HepG2 (cell line): Measurements from ENCODE around the gene C19orf33. TPM values are rescaled to one million over a fixed set of nuclear protein-coding genes. Genes with fewer than 3 reads are reported as not detected.

Experiments
- ATAC-seq: fragments of 200-7000 bp; cut with Tn5 transposase; 3 replicates; pipeline ENCODE4 v1.9.1; 2020; ENCODE audit warnings: mild to moderate bottlenecking, moderate library complexity
- BruUV-seq: library from RNA; stranded (reverse); fragments of 400-500 nt; replicated peaks from 2 replicates; lab custom pipeline; 2021; lab: Mats Ljungman, UMichigan
- CTCF ChIA-PET: fragments of 300-600 bp; formaldehyde crosslinking; extraction: SDS; loops from one replicate; lab custom pipeline; 2021; ENCODE audit warnings: low total read pairs, inconsistent platforms, low intra/inter-chr PET ratio; lab: Yijun Ruan, JAX
- POLR2A ChIA-PET: fragments of 350-600 bp; sonication (Branson Sonifier 250); formaldehyde crosslinking; loops from one replicate; lab custom pipeline; 2020; ENCODE audit warnings: antibody characterized with exemption, inconsistent platforms; lab: Yijun Ruan, JAX
- DNase-seq: peaks from one replicate; pipeline ENCODE4 v3.0.0-alpha.2; 2015; ENCODE audit warnings: low spot score
- FAIRE-seq: peaks from 3 replicates; lab custom pipeline; 2011; peaks lifted over from hg19 to GRCh38; lab: Jason Lieb, UNC
- H2AFZ ChIP-seq: one replicate; pipeline ENCODE4 v1.6.1; 2011; ENCODE audit warnings: low read length, inconsistent platforms
- H3K27ac ChIP-seq: fragments of 300-600 bp; 3 replicates; pipeline ENCODE4 v1.8.0; 2011; ENCODE audit warnings: mixed run types, mild to moderate bottlenecking, mixed read lengths, low read length, inconsistent platforms; ENCODE audit not compliant: insufficient read depth; ENCODE audit errors: extremely low read length
- H3K27me3 ChIP-seq, 2 experiments: fragments of 200-600 bp in 1 of 2; 2 replicates in 1 of 2; 3 replicates in 1 of 2; pipeline versions ENCODE4 v1.6.0 to v1.8.0; 2011; ENCODE audit warnings: low read length in 2 of 2, mild to moderate bottlenecking in 2 of 2, moderate library complexity in 2 of 2, inconsistent platforms in 1 of 2; ENCODE audit not compliant: insufficient read depth in 2 of 2, control insufficient read depth in 1 of 2
- H3K36me3 ChIP-seq, 2 experiments: fragments of 200-600 bp in 1 of 2; replicated peaks in 1 of 2; 2 replicates in 1 of 2; 3 replicates in 1 of 2; pipeline versions ENCODE4 v1.5.1 to v1.8.0; 2011; ENCODE audit warnings: low read length in 2 of 2, inconsistent platforms in 1 of 2; ENCODE audit not compliant: insufficient read depth in 2 of 2, control insufficient read depth in 1 of 2
- H3K4me1 ChIP-seq: 2 replicates; pipeline ENCODE4 v1.5.1; 2012; ENCODE audit warnings: low read length, inconsistent platforms; ENCODE audit not compliant: insufficient read depth
- H3K4me2 ChIP-seq: 2 replicates; pipeline ENCODE4 v1.6.0; 2011; ENCODE audit warnings: low read depth, low read length, inconsistent platforms
- H3K4me3 ChIP-seq, 3 experiments: fragments of 200-600 bp in 1 of 3; sonication (generic), shearing (Covaris generic) in 1 of 3; replicated peaks in 1 of 3; 2 replicates each; pipeline ENCODE4 v1.5.1; 2011 to 2016; ENCODE audit warnings: low read length in 3 of 3, inconsistent platforms in 2 of 3, low read depth in 2 of 3, mild to moderate bottlenecking in 2 of 3, control low read depth in 1 of 3, mixed read lengths in 1 of 3; ENCODE audit not compliant: insufficient read depth in 1 of 3
- H3K79me2 ChIP-seq: one replicate; pipeline ENCODE4 v1.6.1; 2011; ENCODE audit warnings: low read length, inconsistent platforms; ENCODE audit not compliant: insufficient read depth
- H3K9ac ChIP-seq: 2 replicates; pipeline ENCODE4 v1.6.0; 2011; ENCODE audit warnings: mild to moderate bottlenecking, low read depth, low read length, inconsistent platforms; ENCODE audit not compliant: insufficient read depth
- H3K9me3 ChIP-seq: 2 replicates; pipeline ENCODE4 v1.5.1; 2012; ENCODE audit warnings: mild to moderate bottlenecking, low read length
- H4K20me1 ChIP-seq: 2 replicates; pipeline ENCODE4 v1.6.0; 2011; ENCODE audit warnings: inconsistent platforms, mild to moderate bottlenecking, low read length, moderate library complexity; ENCODE audit not compliant: insufficient read depth
- CERS6 ChIP-seq: sonication (generic); formaldehyde crosslinking; IDR thresholded peaks from 2 replicates; pipeline ENCODE4 v1.5.0; 2020; ENCODE audit warnings: missing genetic modification reagents
- FOXA1 ChIP-seq, 2 experiments: fragments of 450-650 bp in 1 of 2; sonication (generic) in 1 of 2; formaldehyde crosslinking in 1 of 2; IDR thresholded peaks; 2 replicates each; pipeline versions ENCODE4 v1.4.0 to v1.6.1; 2016 to 2020; ENCODE audit warnings: missing genetic modification reagents in 1 of 2
- GMEB1 ChIP-seq: sonication (generic); formaldehyde crosslinking; IDR thresholded peaks from 2 replicates; pipeline ENCODE4 v1.5.1; 2020; ENCODE audit warnings: missing genetic modification reagents, mild to moderate bottlenecking, borderline replicate concordance
- GPN1 ChIP-seq: sonication (generic); formaldehyde crosslinking; IDR thresholded peaks from 2 replicates; pipeline ENCODE4 v1.5.1; 2020; ENCODE audit warnings: missing genetic modification reagents, borderline replicate concordance
- HDAC1 ChIP-seq: sonication (generic); formaldehyde crosslinking; IDR thresholded peaks from 2 replicates; pipeline ENCODE4 v1.5.1; 2020; ENCODE audit warnings: mild to moderate bottlenecking, missing genetic modification reagents
- MAF1 ChIP-seq: sonication (generic); formaldehyde crosslinking; IDR thresholded peaks from 2 replicates; pipeline ENCODE4 v1.5.0; 2020; ENCODE audit warnings: missing genetic modification reagents, borderline replicate concordance
- PHB2 ChIP-seq: fragments of 450-650 bp; IDR thresholded peaks from 2 replicates; pipeline ENCODE4 v1.6.1; 2018; ENCODE audit not compliant: partially characterized antibody
- PRDM10 ChIP-seq: sonication (generic); formaldehyde crosslinking; IDR thresholded peaks from 2 replicates; pipeline ENCODE4 v1.4.0; 2020; ENCODE audit warnings: low read depth, missing genetic modification reagents
- RARA ChIP-seq: IDR thresholded peaks from 2 replicates; pipeline ENCODE4 v1.6.1; 2016; ENCODE audit warnings: missing genetic modification reagents, missing compliant biosample characterization
- REL ChIP-seq: sonication (generic); formaldehyde crosslinking; conservative IDR thresholded peaks from 2 replicates; pipeline ENCODE4 v1.8.0; 2022; ENCODE audit warnings: mild to moderate bottlenecking, missing genetic modification reagents, moderate library complexity
- SP4 ChIP-seq: sonication (generic); formaldehyde crosslinking; IDR thresholded peaks from 2 replicates; pipeline ENCODE4 v1.8.1; 2023; ENCODE audit warnings: mild to moderate bottlenecking, missing genetic modification reagents
- TOPORS ChIP-seq: sonication (generic); formaldehyde crosslinking; IDR thresholded peaks from 2 replicates; pipeline ENCODE4 v1.8.0; 2023; ENCODE audit warnings: mild to moderate bottlenecking, missing genetic modification reagents
- ZNF160 ChIP-seq: sonication (generic); formaldehyde crosslinking; IDR thresholded peaks from 2 replicates; pipeline ENCODE4 v1.8.0; 2022; ENCODE audit warnings: mild to moderate bottlenecking, inconsistent platforms, missing genetic modification reagents
- ZNF232 ChIP-seq: sonication (generic); formaldehyde crosslinking; IDR thresholded peaks from 2 replicates; pipeline ENCODE4 v1.4.0; 2020; ENCODE audit warnings: missing genetic modification reagents, borderline replicate concordance
- ZNF7 ChIP-seq: IDR thresholded peaks from 2 replicates; pipeline ENCODE4 v1.6.1; 2016; ENCODE audit warnings: missing biosample characterization, missing genetic modification reagents
- ZNF740 ChIP-seq: sonication (generic); formaldehyde crosslinking; IDR thresholded peaks from 2 replicates; pipeline ENCODE4 v1.4.0; 2020; ENCODE audit warnings: missing genetic modification reagents
- ZNF746 ChIP-seq: sonication (generic); formaldehyde crosslinking; IDR thresholded peaks from 2 replicates; pipeline ENCODE4 v1.8.0; 2022; ENCODE audit warnings: mild to moderate bottlenecking, missing genetic modification reagents
- ZNF788 ChIP-seq: sonication (generic); formaldehyde crosslinking; IDR thresholded peaks from 2 replicates; pipeline ENCODE4 v1.5.0; 2020; ENCODE audit warnings: mild to moderate bottlenecking, missing genetic modification reagents, borderline replicate concordance
- WGBS: methylation state at CpG from one replicate; pipeline ENCODE4 v1.1.6; 2017; ENCODE audit warnings: low lambda C conversion rate; 5-methylcytosine and 5-hydroxymethylcytosine counted together
- in situ Hi-C: cut with HindIII; loops from 2 replicates; pipeline ENCODE4 v1.10.0; 2017; ENCODE audit warnings: low pct_unique_long_range_greater_than_20kb; ENCODE audit not compliant: extremely low pct_ligation_motif_present
- intact Hi-C: fragments of 100-400 bp; cut with micrococcal nuclease; formaldehyde crosslinking; loops from one replicate; pipeline ENCODE4 v1.10.0; 2022; ENCODE audit not compliant: unreplicated experiment
- polyA plus RNA-seq, 8 experiments: library from polyadenylated mRNA; depleted of rRNA in 3 of 8; stranded (reverse) in 7 of 8; unstranded in 1 of 8; fragments of >200 nt; fragmentation: Illumina TruSeq in 4 of 8; extraction: Trizol in 4 of 8; gene quantifications; 2 replicates each; pipeline versions ENCODE4 v1.2.1 to v1.2.3, GENCODE V29; 2011 to 2016; ENCODE audit warnings: low read depth in 4 of 8, missing spikeins in 1 of 8, mixed read lengths in 1 of 8; ENCODE audit not compliant: insufficient read depth in 1 of 8
- total RNA-seq, 5 experiments: library from RNA; depleted of rRNA; stranded (reverse); fragments of >200 nt; fragmentation: Illumina TruSeq; extraction: Trizol; gene quantifications; 2 replicates each; pipeline ENCODE4 v1.2.3, GENCODE V29; 2016; ENCODE audit warnings: low read depth in 1 of 5

The C19orf33 gene
- total and polyA plus RNA-seq, 2 of the 13 experiments (the other 11 are each of a cell fraction or from before 2014, with no cell fraction given): 2.5 to 3.3 TPM

- peaks cover 37% of the 10 kb centered on the region for H3K4me1 ChIP-seq
- CTCF ChIA-PET: no interaction called here
- no peak for TF ChIP-seq REL
- TF ChIP-seq GMEB1 (CRISPR knock-in tag): no peak
- no peak for TF ChIP-seq FOXA1 (IDR thresholded peaks at IDR 0.05)
- TF ChIP-seq FOXA1 (CRISPR knock-in tag; IDR thresholded peaks at IDR 0.05): no peak
- no peak for TF ChIP-seq ZNF740 (CRISPR knock-in tag)
- no peak for TF ChIP-seq TOPORS (CRISPR knock-in tag)
- TF ChIP-seq ZNF788 (CRISPR knock-in tag): 0 out of 2 replicates have a peak, but pooled peaks have one; percentile 14
- no peak for TF ChIP-seq MAF1 (CRISPR knock-in tag)
- TF ChIP-seq PHB2: no peak
- TF ChIP-seq CERS6 (CRISPR knock-in tag): no peak
- peak; percentile 39; the same call in 1 of the 2 replicates for TF ChIP-seq SP4 (CRISPR knock-in tag)
- TF ChIP-seq ZNF7 (CRISPR knock-in tag): no peak
- peak; percentile 60; the same call in 1 of the 2 replicates for TF ChIP-seq HDAC1 (CRISPR knock-in tag)
- TF ChIP-seq GPN1: no peak
- 0 out of 2 replicates have a peak, but pooled peaks have one; percentile 33 for TF ChIP-seq ZNF160
- TF ChIP-seq RARA (CRISPR knock-in tag): peak; percentile 39; the same call in 1 of the 2 replicates
- TF ChIP-seq PRDM10 (CRISPR knock-in tag): no peak
- no peak for TF ChIP-seq ZNF232 (CRISPR knock-in tag)
- peak; percentile 38; the same call in 1 of the 2 replicates for TF ChIP-seq ZNF746 (CRISPR knock-in tag)
Measured at GRCh38 chr19:38304352-38304865, 358 bp downstream of the C19orf33 start.

More at GRCh38 chr19:38304352-38304865, 358 bp downstream of the C19orf33 start:
- intact Hi-C loops: no loop called here
- H3K27ac ChIP-seq: peak overlapping the region; percentile 58
- no peak for FAIRE-seq
- WGBS: 50% methylated on average over 6 of the region's 27 CpGs
- peaks cover 1 to 6% of the 10 kb centered on the region in 2 experiments; a peak in 3 of 5 replicates for H3K36me3 ChIP-seq
- H2AFZ ChIP-seq: no peak overlapping the region
- H3K9ac ChIP-seq: 0 out of 2 replicates have a peak overlapping the region, but pooled peaks have one; percentile 7
- TSS peak; percentile 65 for BruUV-seq
- H3K4me2 ChIP-seq: peak overlapping the region; percentile 66
- H4K20me1 ChIP-seq: no peaks in the 10 kb centered on the region
- no peaks in the 10 kb centered on the region for H3K9me3 ChIP-seq
- no peak for DNase-seq
- no peaks in the 10 kb centered on the region for H3K27me3 ChIP-seq
- in situ Hi-C loops: no loop called here
- peak overlapping the region; percentile 17 to 60 (median 26); a peak in 4 of 6 replicates for H3K4me3 ChIP-seq
- H3K79me2 ChIP-seq: no peaks in the 10 kb centered on the region
- peak; percentile 15 for ATAC-seq
- POLR2A ChIA-PET: interaction anchor here (1.1 to 1.9 kb wide), 3 partner anchors 11 to 70 kb away, joined by 3 to 11 read pairs (median 5); partner anchors contain the start of gene PSMD8
